ENCODE data around the gene IDH1. TPM values are rescaled to one million over a fixed set of nuclear protein-coding genes. Genes with fewer than 3 reads are reported as not detected.

IDH1 gene
- total and polyA plus RNA-seq, 2 of the 13 experiments (the other 11 are each of a cell fraction or from before 2014, with no cell fraction given) = 312 to 1,077 TPM

GRCh38 chr2:208253600-208254117, 1.2 kb downstream of the IDH1 start (continued):
- TF ChIP-seq ZNF30 (CRISPR knock-in tag; IDR thresholded peaks at IDR 0.05) = peak; percentile 44; the same call in 1 of the 2 replicates
- no peak for TF ChIP-seq PBX3 (CRISPR knock-in tag; IDR thresholded peaks at IDR 0.05; ENCODE audit: borderline replicate concordance)
- no peak for TF ChIP-seq ZNF720 (CRISPR knock-in tag; IDR thresholded peaks at IDR 0.05)
- TF ChIP-seq MTERF4 (CRISPR knock-in tag; IDR thresholded peaks at IDR 0.05) = no peak
- TF ChIP-seq NFIC (IDR thresholded peaks at IDR 0.05; ENCODE audit: low read length) = peak; percentile 68
- TF ChIP-seq ETV6 (CRISPR knock-in tag; conservative IDR thresholded peaks at IDR 0.05) = no peak
- TF ChIP-seq ATF4 (CRISPR knock-in tag; IDR thresholded peaks at IDR 0.05) = no peak
- 0 out of 2 replicates have a peak, but pooled peaks have one; percentile 78 for TF ChIP-seq KDM6A (CRISPR knock-in tag; IDR thresholded peaks at IDR 0.05; ENCODE audit: low read depth)
- TF ChIP-seq CHD2 (IDR thresholded peaks at IDR 0.05; ENCODE audit: low read depth, low read length) = no peak
- peak; percentile 96 for TF ChIP-seq PPARG (CRISPR knock-in tag; conservative IDR thresholded peaks at IDR 0.05)
- TF ChIP-seq ZNF609 (CRISPR knock-in tag; IDR thresholded peaks at IDR 0.05; ENCODE audit: borderline replicate concordance) = no peak
- no peak for TF ChIP-seq ZNF709 (CRISPR knock-in tag; IDR thresholded peaks at IDR 0.05)
- TF ChIP-seq ETS1 (CRISPR knock-in tag; IDR thresholded peaks at IDR 0.05) = no peak
- 0 out of 2 replicates have a peak, but pooled peaks have one; percentile 30 for TF ChIP-seq BRCA1 (CRISPR knock-in tag; IDR thresholded peaks at IDR 0.05)
- peak; percentile 46; the same call in 1 of the 2 replicates for TF ChIP-seq NAIF1 (CRISPR knock-in tag; IDR thresholded peaks at IDR 0.05; ENCODE audit: borderline replicate concordance)
- TF ChIP-seq ELF4 (CRISPR knock-in tag; IDR thresholded peaks at IDR 0.05; ENCODE audit: borderline replicate concordance) = peak; percentile 41; the same call in 1 of the 2 replicates
- TF ChIP-seq KAT8 (CRISPR knock-in tag; IDR thresholded peaks at IDR 0.05) = peak; percentile 79; the same call in 1 of the 2 replicates
- TF ChIP-seq TEF (CRISPR knock-in tag; IDR thresholded peaks at IDR 0.05) = no peak
- TF ChIP-seq ZMYM2 (CRISPR knock-in tag; IDR thresholded peaks at IDR 0.05) = no peak; the same call in 1 of the 2 replicates
